Liver (tissue), 9 donors: Measurements from ENCODE around the gene PLCB1. TPM values are rescaled to one million over a fixed set of nuclear protein-coding genes. Genes with fewer than 3 reads are reported as not detected.

ENCODE experiments used
- DNase-seq: peaks from one replicate; pipeline ENCODE4 v3.0.0-alpha.2; 2017; ENCODE audit warnings: low spot score
- H3K27ac ChIP-seq, 2 donors: one replicate each; pipeline ENCODE4 v1.7.0; 2013; ENCODE audit warnings: inconsistent platforms in 2 of 2, low read length in 2 of 2, control low read depth in 1 of 2, low read depth in 1 of 2, mild to moderate bottlenecking in 1 of 2
- H3K27me3 ChIP-seq, 4 donors: one replicate each; pipeline versions ENCODE4 v1.6.1 to v1.7.0; 2013; ENCODE audit warnings: low read length in 3 of 4, inconsistent platforms in 1 of 4, mild to moderate bottlenecking in 1 of 4, moderate library complexity in 1 of 4; ENCODE audit not compliant: control insufficient read depth in 4 of 4, insufficient read depth in 4 of 4
- H3K36me3 ChIP-seq, 4 donors: one replicate each; pipeline versions ENCODE4 v1.6.1 to v1.7.0; 2013; ENCODE audit warnings: low read length in 3 of 4, mild to moderate bottlenecking in 3 of 4, low read depth in 1 of 4, moderate library complexity in 1 of 4; ENCODE audit not compliant: control insufficient read depth in 4 of 4, insufficient read depth in 3 of 4
- H3K4me1 ChIP-seq, 4 donors: one replicate each; pipeline versions ENCODE4 v1.6.1 to v1.7.0; 2013; ENCODE audit warnings: low read length in 3 of 4, mild to moderate bottlenecking in 3 of 4, moderate library complexity in 1 of 4; ENCODE audit not compliant: control insufficient read depth in 4 of 4, insufficient read depth in 4 of 4
- H3K4me3 ChIP-seq, 3 donors: one replicate each; pipeline versions ENCODE4 v1.6.1 to v1.7.0; 2013; ENCODE audit warnings: low read length in 3 of 3, control low read depth in 1 of 3, low read depth in 1 of 3, mild to moderate bottlenecking in 1 of 3
- H3K9ac ChIP-seq, 2 donors: one replicate each; pipeline ENCODE4 v1.7.0; 2013; ENCODE audit warnings: low read length in 2 of 2, mild to moderate bottlenecking in 2 of 2, moderate library complexity in 2 of 2, control low read depth in 1 of 2, low read depth in 1 of 2
- H3K9me3 ChIP-seq, 4 donors: one replicate each; pipeline versions ENCODE4 v1.6.1 to v1.7.0; 2013; ENCODE audit warnings: low read length in 3 of 4; ENCODE audit not compliant: control insufficient read depth in 4 of 4
- EGR1 ChIP-seq, 2 donors: IDR thresholded peaks; 2 replicates each; pipeline ENCODE4 v1.6.1; 2016 to 2018; ENCODE audit warnings: antibody characterized with exemption in 2 of 2, low read depth in 2 of 2
- FOXA1 ChIP-seq: IDR thresholded peaks from 2 replicates; pipeline ENCODE4 v1.6.1; 2016; ENCODE audit warnings: antibody characterized with exemption
- FOXA2 ChIP-seq: IDR thresholded peaks from 2 replicates; pipeline ENCODE4 v1.6.1; 2016; ENCODE audit warnings: antibody characterized with exemption
- GABPA ChIP-seq, 2 donors: IDR thresholded peaks in 1 of 2; conservative IDR thresholded peaks in 1 of 2; 2 replicates each; pipeline ENCODE4 v1.6.1; 2016; ENCODE audit warnings: antibody characterized with exemption in 2 of 2, mild to moderate bottlenecking in 1 of 2, moderate library complexity in 1 of 2
- HNF4A ChIP-seq, 2 donors: conservative IDR thresholded peaks; 2 replicates each; pipeline ENCODE4 v1.6.1; 2016; ENCODE audit warnings: antibody characterized with exemption in 2 of 2, mild to moderate bottlenecking in 2 of 2
- HNF4G ChIP-seq: IDR thresholded peaks from 2 replicates; pipeline ENCODE4 v1.6.1; 2016; ENCODE audit warnings: antibody characterized with exemption
- JUND ChIP-seq, 2 donors: IDR thresholded peaks; 2 replicates each; pipeline ENCODE4 v1.6.1; 2016; ENCODE audit warnings: antibody characterized with exemption in 2 of 2
- NR2F2 ChIP-seq: IDR thresholded peaks from 2 replicates; pipeline ENCODE4 v1.6.1; 2016; ENCODE audit warnings: antibody characterized with exemption
- RAD21 ChIP-seq, 2 donors: IDR thresholded peaks; 2 replicates each; pipeline ENCODE4 v1.6.1; 2016; ENCODE audit warnings: antibody characterized with exemption in 2 of 2, mild to moderate bottlenecking in 2 of 2
- REST ChIP-seq: IDR thresholded peaks from 2 replicates; pipeline ENCODE4 v1.6.1; 2016; ENCODE audit warnings: antibody characterized with exemption, mild to moderate bottlenecking
- RXRA ChIP-seq, 2 donors: IDR thresholded peaks; 2 replicates each; pipeline ENCODE4 v1.6.1; 2017 to 2018; ENCODE audit warnings: antibody characterized with exemption in 2 of 2, mild to moderate bottlenecking in 1 of 2
- SP1 ChIP-seq: IDR thresholded peaks from 2 replicates; pipeline ENCODE4 v1.6.1; 2018; ENCODE audit warnings: antibody characterized with exemption, mild to moderate bottlenecking
- TAF1 ChIP-seq: conservative IDR thresholded peaks from 2 replicates; pipeline ENCODE4 v1.6.1; 2016; ENCODE audit warnings: antibody characterized with exemption, mild to moderate bottlenecking
- YY1 ChIP-seq: IDR thresholded peaks from 2 replicates; pipeline ENCODE4 v1.6.1; 2016; ENCODE audit warnings: antibody characterized with exemption, mild to moderate bottlenecking
- ZBTB33 ChIP-seq: IDR thresholded peaks from 2 replicates; pipeline ENCODE4 v1.6.1; 2016; ENCODE audit warnings: antibody characterized with exemption
- WGBS: extraction: QIAGEN DNeasy Blood & Tissue Kit; methylation state at CpG from one replicate; pipeline ENCODE4 v1.1.7; 2013; 5-methylcytosine and 5-hydroxymethylcytosine counted together
- polyA plus RNA-seq, 2 donors: library from polyadenylated mRNA; stranded (reverse) in 1 of 2; unstranded in 1 of 2; fragments of 200-250 nt in 1 of 2; fragments of >200 nt in 1 of 2; fragmentation: Nextera tagmentation in 1 of 2; extraction: Ambion mirVana in 1 of 2; gene quantifications; one replicate each; pipeline versions ENCODE4 v1.2.1 to v1.2.3, GENCODE V29; 2013 to 2015
- total RNA-seq, 2 donors: library from RNA; depleted of rRNA; stranded (reverse); fragments of >200 nt; gene quantifications; one replicate each; pipeline ENCODE4 v1.2.3, GENCODE V29; 2014
- TF ChIP-seq, protein P1 (sequence below): fragments of 150-350 bp; IDR thresholded peaks from 2 replicates; pipeline ENCODE4 v1.5.1; 2017; ENCODE audit warnings: improper control_type of control experiment, low read depth, low read length; ENCODE audit not compliant: missing input control
- TF ChIP-seq, protein P2 (sequence below): IDR thresholded peaks from 2 replicates; pipeline ENCODE4 v1.6.1; 2016; ENCODE audit warnings: antibody characterized with exemption
- TF ChIP-seq, protein P3 (sequence below): IDR thresholded peaks from 2 replicates; pipeline ENCODE4 v1.6.1; 2016; ENCODE audit warnings: antibody characterized with exemption
- donor health status: healthy.
- donor health status: healthy.
- donor health status: healthy.
- donor health status: healthy.
- donor health status: healthy.

PLCB1 gene
- total and polyA plus RNA-seq, 4 donors, result 3.7 to 13.5 (median 5.9) TPM

DNA sequence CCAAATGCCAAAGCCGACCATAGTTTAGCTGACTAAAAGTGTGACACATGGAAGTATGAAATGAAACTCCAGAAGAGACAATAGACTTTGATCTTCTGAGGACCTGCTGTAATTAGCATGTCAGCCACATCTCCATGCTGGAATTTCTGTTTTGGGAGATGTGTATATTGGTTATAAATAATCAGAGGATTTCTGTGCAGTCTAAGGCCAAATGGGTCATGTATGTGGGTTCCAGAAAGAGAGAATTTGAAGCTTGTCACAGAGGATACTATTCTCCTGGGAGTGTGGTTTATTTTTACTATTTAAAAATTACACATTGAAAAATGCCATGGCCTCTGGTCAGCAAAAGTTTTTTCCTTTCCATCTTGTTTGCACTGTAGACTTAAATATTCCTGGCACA lies 531.4 kb downstream of the PLCB1 start:
- TF ChIP-seq YY1 (no peak), REST (no peak), GABPA (IDR thresholded peaks at IDR 0.05 in 1 of 2, conservative IDR thresholded peaks at IDR 0.05 in 1 of 2) (no peak), JUND (IDR thresholded peaks at IDR 0.05) (no peak), TAF1 (no peak), ZBTB33 (no peak), HNF4G (no peak), FOXA1 (no peak), HNF4A (conservative IDR thresholded peaks at IDR 0.05) (no peak), SP1 (no peak), EGR1 (IDR thresholded peaks at IDR 0.05; ENCODE audit: low read depth in 2 of 2) (no peak), NR2F2 (no peak), FOXA2 (no peak)
- TF ChIP-seq, protein P1, sequence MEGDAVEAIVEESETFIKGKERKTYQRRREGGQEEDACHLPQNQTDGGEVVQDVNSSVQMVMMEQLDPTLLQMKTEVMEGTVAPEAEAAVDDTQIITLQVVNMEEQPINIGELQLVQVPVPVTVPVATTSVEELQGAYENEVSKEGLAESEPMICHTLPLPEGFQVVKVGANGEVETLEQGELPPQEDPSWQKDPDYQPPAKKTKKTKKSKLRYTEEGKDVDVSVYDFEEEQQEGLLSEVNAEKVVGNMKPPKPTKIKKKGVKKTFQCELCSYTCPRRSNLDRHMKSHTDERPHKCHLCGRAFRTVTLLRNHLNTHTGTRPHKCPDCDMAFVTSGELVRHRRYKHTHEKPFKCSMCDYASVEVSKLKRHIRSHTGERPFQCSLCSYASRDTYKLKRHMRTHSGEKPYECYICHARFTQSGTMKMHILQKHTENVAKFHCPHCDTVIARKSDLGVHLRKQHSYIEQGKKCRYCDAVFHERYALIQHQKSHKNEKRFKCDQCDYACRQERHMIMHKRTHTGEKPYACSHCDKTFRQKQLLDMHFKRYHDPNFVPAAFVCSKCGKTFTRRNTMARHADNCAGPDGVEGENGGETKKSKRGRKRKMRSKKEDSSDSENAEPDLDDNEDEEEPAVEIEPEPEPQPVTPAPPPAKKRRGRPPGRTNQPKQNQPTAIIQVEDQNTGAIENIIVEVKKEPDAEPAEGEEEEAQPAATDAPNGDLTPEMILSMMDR, result no peak
- TF ChIP-seq, protein P2, sequence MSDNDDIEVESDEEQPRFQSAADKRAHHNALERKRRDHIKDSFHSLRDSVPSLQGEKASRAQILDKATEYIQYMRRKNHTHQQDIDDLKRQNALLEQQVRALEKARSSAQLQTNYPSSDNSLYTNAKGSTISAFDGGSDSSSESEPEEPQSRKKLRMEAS, result no peak
- TF ChIP-seq, protein P3, sequence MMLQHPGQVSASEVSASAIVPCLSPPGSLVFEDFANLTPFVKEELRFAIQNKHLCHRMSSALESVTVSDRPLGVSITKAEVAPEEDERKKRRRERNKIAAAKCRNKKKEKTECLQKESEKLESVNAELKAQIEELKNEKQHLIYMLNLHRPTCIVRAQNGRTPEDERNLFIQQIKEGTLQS, result no peak
- Histone ChIP-seq H3K27ac (no peak overlapping the region), H3K4me3 (no peak overlapping the region), H3K9ac (no peak overlapping the region), H3K9me3 (no peaks in the 10 kb centered on the region), H3K4me1 (no peaks in the 10 kb centered on the region), H3K36me3 (no peaks in the 10 kb centered on the region), H3K27me3 (no peaks in the 10 kb centered on the region)
- WGBS, result 95% methylated on average over 1 of the region's 1 CpG
- no peak for DNase-seq

DNA sequence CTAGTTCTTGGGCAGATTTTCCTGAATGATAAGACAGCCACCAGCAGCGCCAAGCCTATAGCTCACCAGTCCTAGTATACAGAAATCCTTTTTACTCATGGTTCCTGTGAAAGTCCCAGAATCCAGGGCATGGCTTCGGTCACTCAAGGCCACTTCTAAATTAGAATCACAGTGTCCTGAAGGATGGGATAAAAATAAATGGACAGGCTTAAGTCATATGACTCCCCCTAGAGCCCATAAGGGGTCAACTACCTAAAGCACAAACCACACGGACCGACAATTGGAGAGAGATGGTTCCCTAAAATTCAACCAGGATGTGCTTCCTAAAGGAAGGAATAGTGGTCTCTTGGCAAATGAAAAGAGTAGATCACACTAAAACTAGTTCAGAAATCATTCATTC lies 532.7 kb downstream of the PLCB1 start:
- no peaks in the 10 kb centered on the region for H3K36me3 ChIP-seq
- H3K27me3 ChIP-seq, result no peaks in the 10 kb centered on the region
- DNase-seq, result no peak
- no peak overlapping the region for H3K4me3 ChIP-seq
- TF ChIP-seq RXRA (IDR thresholded peaks at IDR 0.05), result peak in 1 of 2 donors; percentile 18
- TF ChIP-seq RAD21 (IDR thresholded peaks at IDR 0.05), result peak in 1 of 2 donors; percentile 24
- TF ChIP-seq NR2F2, result no peak
- no peaks in the 10 kb centered on the region for H3K9me3 ChIP-seq
- H3K9ac ChIP-seq, result no peak overlapping the region
- no peak overlapping the region for H3K27ac ChIP-seq
- 88% methylated on average over 4 of the region's 4 CpGs for WGBS
- no peaks in the 10 kb centered on the region for H3K4me1 ChIP-seq
